ENCODE data around the gene SPPL3. TPM values are rescaled to one million over a fixed set of nuclear protein-coding genes. Genes with fewer than 3 reads are reported as not detected.

SPPL3 gene
- total and polyA plus RNA-seq, 7 experiments from 2014 or later, result 22.8 to 51.8 (median 47.5) TPM

DNA sequence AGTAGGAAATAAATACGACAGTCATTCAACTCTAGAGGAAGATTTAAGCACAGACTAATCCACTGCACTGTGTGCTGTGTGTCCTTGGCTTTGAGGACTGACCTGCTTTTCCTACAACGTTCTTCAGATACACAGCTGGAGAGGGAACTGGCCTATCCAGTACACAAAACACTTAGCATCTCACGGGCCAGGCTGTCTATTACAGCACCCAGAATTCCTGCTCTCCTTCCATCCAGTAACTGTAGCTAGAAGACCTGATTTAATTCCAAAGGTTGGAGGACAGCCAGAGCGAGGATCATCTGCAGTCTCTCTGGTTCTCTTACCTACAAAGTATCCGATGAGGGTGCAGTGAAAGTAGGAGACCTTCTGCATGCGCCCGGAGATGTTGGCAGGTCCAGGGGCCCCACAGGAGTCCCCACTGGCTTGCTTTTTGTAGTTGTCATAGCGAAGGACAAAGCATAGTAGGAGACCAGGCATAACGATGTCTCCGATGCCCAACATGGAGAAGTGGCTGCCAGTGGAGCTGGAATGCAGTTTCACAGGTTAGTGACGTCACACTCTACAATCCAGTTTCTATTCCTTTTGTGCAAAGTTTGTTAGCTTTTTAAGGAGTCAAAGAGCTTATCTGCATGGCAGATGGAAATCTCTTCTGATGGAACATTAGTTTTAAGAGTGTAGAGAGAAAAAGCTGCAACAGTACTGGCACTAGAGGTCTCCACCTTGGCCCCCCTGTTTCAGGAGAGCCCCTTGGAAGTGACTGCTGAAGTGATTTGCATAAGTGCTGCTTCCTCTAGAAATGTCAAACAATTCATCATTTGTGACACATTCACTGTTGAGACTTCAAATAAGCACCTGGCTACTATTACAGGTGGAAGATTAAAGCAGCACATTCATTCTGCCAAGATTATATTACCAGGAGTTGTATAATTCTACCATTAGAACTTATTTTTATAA, 136.8 kb downstream of the SPPL3 start:
- CTCF ChIA-PET, result no interaction called here

DNA sequence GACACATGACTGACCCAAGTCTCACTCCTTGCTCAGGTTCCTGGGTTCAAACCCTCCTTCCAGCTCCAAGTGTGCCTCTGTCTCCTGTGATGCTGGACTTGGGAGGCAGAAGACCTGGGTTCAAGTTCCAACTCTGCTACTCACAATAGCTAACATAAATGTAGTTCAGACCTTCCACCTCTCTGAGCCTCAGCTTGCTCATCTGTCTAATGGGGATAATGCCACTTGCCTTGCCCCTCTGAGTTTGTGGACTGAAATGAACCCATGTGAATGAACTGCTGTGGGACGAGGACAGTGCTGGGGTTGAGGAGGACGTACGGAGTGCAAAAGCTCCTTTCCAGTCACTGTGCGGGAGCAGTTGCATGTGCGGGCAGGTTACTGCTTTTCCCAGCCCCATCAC, 137.6 kb downstream of the SPPL3 start:
- Mint-ChIP-seq H3K27me3 (no peaks in the 10 kb centered on the region), H3K9me3 (no peaks in the 10 kb centered on the region), H3K4me1 (peaks cover 0 to 14% (median 10%) of the 10 kb centered on the region in 7 donors), H3K36me3 (peaks cover 9 to 57% (median 30%) of the 10 kb centered on the region in 5 donors), H3K27ac (peak overlapping the region in 1 of 9 donors; percentile 21), H3K4me3 (no peak overlapping the region)
- ATAC-seq (no peak), DNase-seq (no peak)
- ChIA-PET CTCF (no interaction called here), POLR2A (no interaction called here)
- Histone ChIP-seq H3K9me3 (ENCODE audit: control insufficient read depth in 2 of 3, low read length in 3 of 3) (no peaks in the 10 kb centered on the region), H3K4me3 (ENCODE audit: low read length) (no peak overlapping the region), H3K27me3 (ENCODE audit: control insufficient read depth in 2 of 2, insufficient read depth in 2 of 2, low read length in 2 of 2) (no peaks in the 10 kb centered on the region), H3K4me1 (ENCODE audit: control insufficient read depth in 2 of 2, insufficient read depth in 2 of 2, low read length in 2 of 2) (no peaks in the 10 kb centered on the region), H3K27ac (ENCODE audit: low read depth, low read length) (no peak overlapping the region), H3K36me3 (ENCODE audit: control insufficient read depth in 2 of 3, insufficient read depth in 3 of 3, low read length in 3 of 3) (peaks cover 17 to 87% (median 19%) of the 10 kb centered on the region in 3 experiments)
- intact Hi-C loops (cut with micrococcal nuclease), result no loop called here

More for the DNA sequence above, 136.8 kb downstream of the SPPL3 start:
- DNase-seq, result no peak
- Histone ChIP-seq H3K9me3 (ENCODE audit: control insufficient read depth in 2 of 3, low read length in 3 of 3) (no peaks in the 10 kb centered on the region), H3K4me1 (ENCODE audit: control insufficient read depth in 2 of 2, insufficient read depth in 2 of 2, low read length in 2 of 2) (no peaks in the 10 kb centered on the region), H3K27me3 (ENCODE audit: control insufficient read depth in 2 of 2, insufficient read depth in 2 of 2, low read length in 2 of 2) (no peaks in the 10 kb centered on the region), H3K4me3 (ENCODE audit: low read length) (no peak overlapping the region), H3K27ac (ENCODE audit: low read depth, low read length) (no peak overlapping the region), H3K36me3 (ENCODE audit: control insufficient read depth in 2 of 3, insufficient read depth in 3 of 3, low read length in 3 of 3) (peaks cover 17 to 83% (median 19%) of the 10 kb centered on the region in 3 experiments)
- ATAC-seq, result no peak
- H3K36me3 Mint-ChIP-seq, result peaks cover 7 to 51% (median 26%) of the 10 kb centered on the region in 5 donors
- intact Hi-C loops (cut with micrococcal nuclease), result no loop called here
- H3K9me3 Mint-ChIP-seq, result no peaks in the 10 kb centered on the region
- POLR2A ChIA-PET, result no interaction called here
- H3K4me3 Mint-ChIP-seq, result no peak overlapping the region
- H3K27me3 Mint-ChIP-seq, result no peaks in the 10 kb centered on the region
- peaks cover 0 to 8% (median 6%) of the 10 kb centered on the region in 7 donors for H3K4me1 Mint-ChIP-seq
- H3K27ac Mint-ChIP-seq, result peak overlapping the region in 1 of 9 donors; percentile 74

DNA sequence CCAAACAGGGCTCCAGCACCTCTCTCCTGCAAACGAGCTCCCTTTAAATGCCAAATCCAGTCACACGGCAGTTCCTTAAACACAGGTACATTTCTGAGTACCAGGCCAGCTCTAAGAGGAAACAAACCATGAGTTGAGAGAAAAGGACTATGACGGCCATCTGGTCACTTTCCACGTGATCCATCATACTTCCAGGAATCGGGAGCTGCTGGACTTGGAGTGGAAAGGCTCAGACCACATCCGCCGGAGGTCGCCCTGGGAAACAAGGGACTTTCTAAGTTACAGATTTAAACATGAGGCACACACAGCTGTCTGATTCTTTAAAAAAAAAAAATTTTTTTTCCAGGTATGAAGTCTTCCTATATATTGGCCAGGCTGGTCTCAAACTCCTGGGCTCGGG, 139.3 kb downstream of the SPPL3 start:
- H3K27ac ChIP-seq (ENCODE audit: low read depth, low read length), result no peak overlapping the region
- intact Hi-C loops (cut with micrococcal nuclease), result no loop called here
- CTCF ChIA-PET, result no interaction called here
- no peaks in the 10 kb centered on the region for H3K9me3 ChIP-seq (ENCODE audit: control insufficient read depth in 2 of 3, low read length in 3 of 3)
- no peaks in the 10 kb centered on the region for H3K4me1 ChIP-seq (ENCODE audit: control insufficient read depth in 2 of 2, insufficient read depth in 2 of 2, low read length in 2 of 2)
- H3K36me3 ChIP-seq (ENCODE audit: control insufficient read depth in 2 of 3, insufficient read depth in 3 of 3, low read length in 3 of 3), result peaks cover 17 to 82% (median 19%) of the 10 kb centered on the region in 3 experiments
- Mint-ChIP-seq H3K27me3 (no peaks in the 10 kb centered on the region), H3K27ac (peak overlapping the region in 2 of 9 donors; percentile 48 to 59), H3K4me3 (no peak overlapping the region), H3K9me3 (no peaks in the 10 kb centered on the region), H3K4me1 (peaks cover 0 to 22% (median 12%) of the 10 kb centered on the region in 7 donors), H3K36me3 (peaks cover 4 to 53% (median 33%) of the 10 kb centered on the region in 5 donors)
- H3K27me3 ChIP-seq (ENCODE audit: control insufficient read depth in 2 of 2, insufficient read depth in 2 of 2, low read length in 2 of 2), result no peaks in the 10 kb centered on the region
- DNase-seq (no peak), ATAC-seq (no peak)
- no peak overlapping the region for H3K4me3 ChIP-seq (ENCODE audit: low read length)
- POLR2A ChIA-PET, result interaction anchor here (0.6 kb wide), 1 partner anchor 14 kb away, joined by 3 read pairs; no protein-coding TSS in a partner anchor

DNA sequence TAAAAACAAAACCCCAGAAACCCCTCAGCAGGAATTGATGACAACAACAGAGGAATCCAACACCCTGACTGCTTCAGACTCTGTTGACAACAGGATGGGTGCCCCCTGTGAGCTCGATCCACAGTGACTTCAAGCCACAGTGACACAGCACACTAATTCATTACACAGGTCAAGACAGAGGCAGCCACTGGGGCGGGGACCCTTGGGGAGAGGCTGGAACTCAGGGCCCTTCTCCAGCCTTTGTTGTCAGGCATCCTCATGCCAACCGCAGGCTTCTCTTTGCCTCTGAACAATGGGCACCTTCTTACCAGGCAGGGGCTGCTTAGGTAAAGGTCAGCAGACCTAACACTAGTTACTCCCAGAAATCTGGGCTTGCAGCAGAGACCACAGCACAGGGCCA, 140.9 kb downstream of the SPPL3 start:
- POLR2A ChIA-PET, result no interaction called here
- ATAC-seq (no peak), DNase-seq (no peak)
- Histone ChIP-seq H3K4me1 (ENCODE audit: control insufficient read depth in 2 of 2, insufficient read depth in 2 of 2, low read length in 2 of 2) (no peaks in the 10 kb centered on the region), H3K4me3 (ENCODE audit: low read length) (no peak overlapping the region), H3K9me3 (ENCODE audit: control insufficient read depth in 2 of 3, low read length in 3 of 3) (no peaks in the 10 kb centered on the region), H3K27me3 (ENCODE audit: control insufficient read depth in 2 of 2, insufficient read depth in 2 of 2, low read length in 2 of 2) (no peaks in the 10 kb centered on the region), H3K36me3 (ENCODE audit: control insufficient read depth in 2 of 3, insufficient read depth in 3 of 3, low read length in 3 of 3) (peaks cover 12 to 71% (median 19%) of the 10 kb centered on the region in 3 experiments), H3K27ac (ENCODE audit: low read depth, low read length) (no peak overlapping the region)
- peaks cover 0 to 48% (median 27%) of the 10 kb centered on the region in 5 donors for H3K36me3 Mint-ChIP-seq
- CTCF ChIA-PET, result no interaction called here
- intact Hi-C loops (cut with micrococcal nuclease), result no loop called here
- H3K4me3 Mint-ChIP-seq, result peak overlapping the region in 1 of 10 donors; percentile 21
- peaks cover 0 to 2% (median 0%) of the 10 kb centered on the region in 11 donors for H3K9me3 Mint-ChIP-seq
- no peaks in the 10 kb centered on the region for H3K27me3 Mint-ChIP-seq
- peaks cover 0 to 32% (median 19%) of the 10 kb centered on the region in 7 donors for H3K4me1 Mint-ChIP-seq
- peak overlapping the region in 7 of 9 donors; percentile 8 to 87 (median 64) for H3K27ac Mint-ChIP-seq

DNA sequence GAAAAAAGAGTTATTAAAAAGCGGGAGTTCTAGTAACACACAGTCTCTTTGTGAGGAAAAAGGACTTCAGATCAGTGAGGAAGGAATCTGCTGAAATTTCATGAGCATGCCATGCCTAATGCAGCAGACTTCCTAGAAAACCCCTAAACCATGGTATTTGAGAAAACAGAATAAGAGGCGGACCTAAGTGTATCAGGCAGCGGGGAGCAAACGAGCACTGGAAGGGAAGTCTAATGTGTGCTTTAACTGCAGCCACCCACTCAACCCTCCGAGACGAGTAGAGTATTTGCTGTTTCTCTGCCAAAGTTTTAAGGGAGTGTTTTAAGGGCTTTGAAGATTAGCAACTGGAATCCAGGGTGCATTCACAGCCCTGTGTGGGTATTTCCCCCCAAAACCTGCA, 142.1 kb downstream of the SPPL3 start:
- ATAC-seq (no peak), DNase-seq (no peak)
- Mint-ChIP-seq H3K4me1 (peaks cover 0 to 32% (median 19%) of the 10 kb centered on the region in 7 donors), H3K27ac (peak overlapping the region in 8 of 9 donors; percentile 68 to 98 (median 88)), H3K36me3 (peaks cover 0 to 38% (median 23%) of the 10 kb centered on the region in 5 donors), H3K4me3 (peak overlapping the region in 7 of 10 donors; percentile 23 to 68 (median 58)), H3K27me3 (no peaks in the 10 kb centered on the region), H3K9me3 (peaks cover 0 to 4% (median 0%) of the 10 kb centered on the region in 11 donors)
- no peak overlapping the region for H3K4me3 ChIP-seq (ENCODE audit: low read length)
- H3K36me3 ChIP-seq (ENCODE audit: control insufficient read depth in 2 of 3, insufficient read depth in 3 of 3, low read length in 3 of 3), result peaks cover under 1 to 60% (median 13%) of the 10 kb centered on the region in 3 experiments
- no peaks in the 10 kb centered on the region for H3K27me3 ChIP-seq (ENCODE audit: control insufficient read depth in 2 of 2, insufficient read depth in 2 of 2, low read length in 2 of 2)
- no peaks in the 10 kb centered on the region for H3K9me3 ChIP-seq (ENCODE audit: control insufficient read depth in 2 of 3, low read length in 3 of 3)
- intact Hi-C loops (cut with micrococcal nuclease), result no loop called here
- ChIA-PET CTCF (no interaction called here), POLR2A (no interaction called here)
- H3K27ac ChIP-seq (ENCODE audit: low read depth, low read length), result peak overlapping the region; percentile 52
- no peaks in the 10 kb centered on the region for H3K4me1 ChIP-seq (ENCODE audit: control insufficient read depth in 2 of 2, insufficient read depth in 2 of 2, low read length in 2 of 2)

DNA sequence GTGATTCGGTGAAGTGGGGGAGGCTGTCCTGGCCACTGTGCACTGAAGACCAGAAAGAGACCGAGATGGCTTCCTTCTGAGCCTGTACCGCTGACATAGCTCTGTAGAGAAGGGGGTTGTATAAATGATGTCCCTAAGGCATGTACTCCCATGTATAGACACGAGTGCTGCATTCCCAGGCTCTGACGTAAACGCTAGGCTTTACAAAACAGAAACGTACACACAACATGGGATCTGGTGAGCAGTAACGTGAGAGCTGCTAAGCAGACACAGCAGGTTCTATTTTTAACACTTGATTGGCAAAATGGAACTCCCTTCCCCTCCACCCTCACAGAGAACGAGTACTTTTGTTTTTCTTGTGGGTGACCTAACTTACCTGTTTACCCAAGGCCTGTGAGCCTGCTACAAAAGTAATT, 142.6 kb downstream of the SPPL3 start:
- H3K27ac Mint-ChIP-seq, result peak overlapping the region; percentile 58 to 98 (median 87)
- H3K4me1 ChIP-seq (ENCODE audit: control insufficient read depth in 2 of 2, insufficient read depth in 2 of 2, low read length in 2 of 2), result no peaks in the 10 kb centered on the region
- ChIA-PET CTCF (no interaction called here), POLR2A (no interaction called here)
- peaks cover 0 to 32% (median 19%) of the 10 kb centered on the region in 7 donors for H3K4me1 Mint-ChIP-seq
- peaks cover 0 to 32% (median 18%) of the 10 kb centered on the region in 5 donors for H3K36me3 Mint-ChIP-seq
- peak in 6 of 9 donors; percentile 3 to 27 (median 14) for DNase-seq
- no peak overlapping the region for H3K4me3 ChIP-seq (ENCODE audit: low read length)
- H3K4me3 Mint-ChIP-seq, result peak overlapping the region in 7 of 10 donors; percentile 39 to 76 (median 60)
- no peaks in the 10 kb centered on the region for H3K27me3 ChIP-seq (ENCODE audit: control insufficient read depth in 2 of 2, insufficient read depth in 2 of 2, low read length in 2 of 2)
- intact Hi-C loops (cut with micrococcal nuclease), result loop anchor here (2.0 kb wide), 2 partner anchors 75 to 209 kb away; partner anchors contain the start of gene MLEC (in 1 of the 2)
- H3K27ac ChIP-seq (ENCODE audit: low read depth, low read length), result peak overlapping the region; percentile 52
- H3K9me3 ChIP-seq (ENCODE audit: control insufficient read depth in 2 of 3, low read length in 3 of 3), result no peaks in the 10 kb centered on the region
- no peaks in the 10 kb centered on the region for H3K27me3 Mint-ChIP-seq
- ATAC-seq, result peak; percentile 10
- H3K9me3 Mint-ChIP-seq, result peaks cover 0 to 4% (median 0%) of the 10 kb centered on the region in 11 donors
- H3K36me3 ChIP-seq (ENCODE audit: control insufficient read depth in 2 of 3, insufficient read depth in 3 of 3, low read length in 3 of 3), result peaks cover 0 to 54% (median 7%) of the 10 kb centered on the region in 3 experiments
